Uterus (tissue), 4 donors: ENCODE data around the gene IRGQ. TPM values are rescaled to one million over a fixed set of nuclear protein-coding genes. Genes with fewer than 3 reads are reported as not detected.
"Not testable (repeated sequence)": the region's sequence is repeated elsewhere in the genome, so short reads cannot be mapped to it uniquely, and the experiment has no call there.

ENCODE experiments used
- DNase-seq, 2 donors: peaks; one replicate each; pipeline ENCODE4 v3.0.0-alpha.2; 2019 to 2020
- H3K27ac ChIP-seq, 2 donors: fragments of 200-600 bp; sonication (generic); 1 replicate in 1 of 2; 2 replicates in 1 of 2; pipeline ENCODE4 v1.5.1; 2016 to 2018
- H3K27me3 ChIP-seq, 2 donors: fragments of 200-600 bp; sonication (generic); one replicate each; pipeline ENCODE4 v1.5.1; 2018 to 2019; ENCODE audit warnings: control low read depth in 1 of 2
- H3K36me3 ChIP-seq, 2 donors: fragments of 200-600 bp; sonication (generic); one replicate each; pipeline ENCODE4 v1.5.1; 2019; ENCODE audit warnings: control low read depth in 1 of 2
- H3K4me1 ChIP-seq, 2 donors: fragments of 200-600 bp; sonication (generic); one replicate each; pipeline ENCODE4 v1.5.1; 2018 to 2019; ENCODE audit warnings: control low read depth in 1 of 2
- H3K4me3 ChIP-seq, 2 donors: fragments of 200-600 bp; sonication (generic); 1 replicate in 1 of 2; 2 replicates in 1 of 2; pipeline ENCODE4 v1.5.1; 2018 to 2019; ENCODE audit warnings: mild to moderate bottlenecking in 1 of 2
- H3K9me3 ChIP-seq, 2 donors: fragments of 200-600 bp; sonication (generic); one replicate each; pipeline ENCODE4 v1.5.1; 2019; ENCODE audit warnings: control low read depth in 1 of 2
- CTCF ChIP-seq, 4 experiments: fragments of 200-600 bp in 2 of 4; fragments of 450-650 bp in 2 of 4; sonication (generic) in 2 of 4; IDR thresholded peaks; one replicate each; pipeline ENCODE4 v1.5.1; 2016 to 2019; ENCODE audit warnings: antibody characterized with exemption in 4 of 4, mild to moderate bottlenecking in 2 of 4, moderate library complexity in 1 of 4
- POLR2A ChIP-seq, 2 donors: fragments of 450-650 bp; IDR thresholded peaks; one replicate each; pipeline ENCODE4 v1.6.1; 2016; ENCODE audit warnings: antibody characterized with exemption in 2 of 2, mild to moderate bottlenecking in 1 of 2, moderate library complexity in 1 of 2
- intact Hi-C: fragments of 100-400 bp; cut with DNase I; formaldehyde crosslinking; loops from one replicate; pipeline ENCODE4 v1.15.1; 2023; ENCODE audit warnings: low total_unique reads
- total RNA-seq, 4 donors: library from RNA; depleted of rRNA in 3 of 4; stranded (reverse); fragments of >200 nt in 3 of 4; gene quantifications; one replicate each; pipeline versions ENCODE4 v1.1.0 to v1.2.4, GENCODE V29; 2014 to 2023
- donor health status: DM: yes; HTN: yes; CAD: no.

The IRGQ gene
- total RNA-seq, 4 donors from 2014 or later, result 4.1 to 31.0 (median 17.2) TPM

GRCh38 chr19:43636121-43636683 is 40.3 kb upstream of the IRGQ start:
- Histone ChIP-seq H3K4me1 (peaks cover 0 to 13% of the 10 kb centered on the region in 2 donors), H3K4me3 (no peak overlapping the region), H3K27me3 (no peaks in the 10 kb centered on the region), H3K36me3 (no peaks in the 10 kb centered on the region), H3K9me3 (no peaks in the 10 kb centered on the region), H3K27ac (no peak overlapping the region)
- intact Hi-C loops, result no loop called here
- TF ChIP-seq CTCF (IDR thresholded peaks at IDR 0.05) (no peak), POLR2A (IDR thresholded peaks at IDR 0.05) (no peak)
- no peak for DNase-seq

- H3K4me3 ChIP-seq, intact Hi-C loops: not testable (repeated sequence)
Observed at GRCh38 chr19:43635561-43635940, 39.6 kb upstream of the IRGQ start.

GRCh38 chr19:43634872-43635560 is 39.1 kb upstream of the IRGQ start:
- intact Hi-C loops, result no loop called here
- Histone ChIP-seq H3K4me1 (peaks cover 0 to 7% of the 10 kb centered on the region in 2 donors), H3K27ac (no peak overlapping the region), H3K27me3 (no peaks in the 10 kb centered on the region), H3K9me3 (no peaks in the 10 kb centered on the region), H3K4me3 (peak overlapping the region in 1 of 2 donors; percentile 12), H3K36me3 (no peaks in the 10 kb centered on the region)
- no peak for DNase-seq
- TF ChIP-seq CTCF (IDR thresholded peaks at IDR 0.05), result no peak
- no peak for TF ChIP-seq POLR2A (IDR thresholded peaks at IDR 0.05)

More at GRCh38 chr19:43635561-43635940, 39.6 kb upstream of the IRGQ start:
- not testable (repeated sequence) for H3K27ac ChIP-seq, H3K9me3 ChIP-seq, H3K27me3 ChIP-seq, H3K36me3 ChIP-seq, DNase-seq
- peaks cover 0 to 12% of the 10 kb centered on the region in 2 donors for H3K4me1 ChIP-seq

- Histone ChIP-seq H3K4me1 (peaks cover 0 to 5% of the 10 kb centered on the region in 2 donors), H3K9me3 (no peaks in the 10 kb centered on the region), H3K4me3 (no peak overlapping the region), H3K36me3 (no peaks in the 10 kb centered on the region), H3K27ac (no peak overlapping the region), H3K27me3 (no peaks in the 10 kb centered on the region)
- intact Hi-C loops, result no loop called here
- DNase-seq, result no peak
- TF ChIP-seq POLR2A (IDR thresholded peaks at IDR 0.05) (no peak), CTCF (IDR thresholded peaks at IDR 0.05) (no peak)
Observed at GRCh38 chr19:43634506-43634871, 38.6 kb upstream of the IRGQ start.

GRCh38 chr19:43634068-43634467 is 38.1 kb upstream of the IRGQ start:
- intact Hi-C loops, result no loop called here
- H3K36me3 ChIP-seq, result no peaks in the 10 kb centered on the region
- H3K27me3 ChIP-seq, result no peaks in the 10 kb centered on the region
- H3K4me1 ChIP-seq, result peaks cover 0 to under 1% of the 10 kb centered on the region in 2 donors
- H3K27ac ChIP-seq, result no peak overlapping the region
- H3K9me3 ChIP-seq, result no peaks in the 10 kb centered on the region
- no peak for DNase-seq
- no peak for TF ChIP-seq CTCF (IDR thresholded peaks at IDR 0.05)
- TF ChIP-seq POLR2A (IDR thresholded peaks at IDR 0.05), result no peak
- no peak overlapping the region for H3K4me3 ChIP-seq
